Fibroblast of the aortic adventitia (primary cell): ENCODE results near the gene ALKBH8. TPM values are rescaled to one million over a fixed set of nuclear protein-coding genes. Genes with fewer than 3 reads are reported as not detected.
"Not testable (repeated sequence)": the region's sequence is repeated elsewhere in the genome, so short reads cannot be mapped to it uniquely, and the experiment has no call there.

ENCODE experiments used
- DNase-seq: peaks from one replicate; pipeline ENCODE4 v3.0.0-alpha.2; 2010; ENCODE audit warnings: low read depth
- H3K4me3 ChIP-seq: 2 replicates; pipeline ENCODE4 v1.5.1; 2011; ENCODE audit warnings: low read depth, mild to moderate bottlenecking, control low read depth, low read length, moderate library complexity
- CTCF ChIP-seq: IDR thresholded peaks from 2 replicates; pipeline ENCODE4 v1.5.1; 2011; ENCODE audit warnings: mild to moderate bottlenecking, low read length, control low read depth, inconsistent platforms; ENCODE audit not compliant: insufficient read depth
- total RNA-seq: library from RNA; depleted of rRNA; stranded (reverse); fragments of >200 nt; gene quantifications from 2 replicates; pipeline ENCODE4 v1.2.3, GENCODE V29; 2012; ENCODE audit warnings: low replicate concordance

ALKBH8 gene
- total RNA-seq, 1 donor = 10.7 TPM

- H3K4me3 ChIP-seq = peak overlapping the region; percentile 82
- no peak for TF ChIP-seq CTCF
- no peak for DNase-seq
Measured at GRCh38 chr11:107591378-107592230, 26.1 kb upstream of the ALKBH8 start.

DNA sequence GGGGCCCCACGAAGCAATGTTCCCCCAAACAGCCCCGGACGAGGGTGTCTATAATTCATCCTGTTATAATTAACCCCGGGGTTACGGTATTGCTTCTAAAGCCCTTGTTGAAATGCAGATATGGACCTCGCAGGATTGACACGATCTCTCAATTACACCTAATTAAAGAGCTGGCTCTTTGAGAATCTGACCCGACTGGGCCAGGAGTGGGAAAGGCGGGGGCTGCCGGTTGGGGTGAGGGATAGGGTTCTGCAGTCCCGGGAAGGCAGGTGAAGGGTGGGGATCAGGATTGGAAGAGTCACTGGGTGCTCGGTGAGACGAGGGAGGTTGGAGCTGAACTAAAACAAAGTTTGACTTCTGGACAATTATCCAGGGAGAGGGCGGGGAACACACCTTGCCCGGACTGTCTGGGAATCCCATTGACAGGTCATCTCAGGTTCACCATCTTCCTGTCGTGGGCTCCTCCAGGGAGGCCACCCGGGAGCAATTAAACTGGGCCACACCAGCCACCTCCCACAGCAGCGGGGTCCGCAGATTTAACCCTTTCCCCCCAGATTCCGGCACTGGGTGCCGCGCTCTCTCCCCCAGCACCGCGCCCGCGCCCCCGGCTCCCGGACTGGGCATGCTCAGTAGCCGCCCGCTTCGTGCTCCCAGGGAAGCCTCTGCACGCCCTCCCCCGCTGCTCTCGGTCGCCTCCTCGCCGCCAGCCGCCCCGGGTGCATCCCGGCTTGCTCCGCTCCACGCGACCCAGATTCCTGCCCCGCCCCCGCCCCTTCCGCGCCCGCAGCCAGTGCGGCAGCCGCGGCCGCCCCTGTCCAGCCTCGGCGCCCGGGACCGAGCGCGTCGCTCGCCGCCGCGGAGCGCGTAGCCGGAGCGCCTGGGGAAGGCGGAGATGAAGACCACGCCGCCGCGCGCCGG lies 25.2 kb upstream of the ALKBH8 start, which contains the start of gene ELMOD1:
TSS of gene ELMOD1 (plus strand) at position 688 of the 918 bp plus-strand sequence. CDS start 27,043 bp downstream, outside the sequence.
- DNase-seq = no peak

GRCh38 chr11:107587306-107587979 lies 21.9 kb upstream of the ALKBH8 start:
- peak; percentile 34 for DNase-seq
- H3K4me3 ChIP-seq = no peak overlapping the region
- no peak for TF ChIP-seq CTCF

More for the DNA sequence above, 25.2 kb upstream of the ALKBH8 start, which contains the start of gene ELMOD1:
- H3K4me3 ChIP-seq = peak within 1 kb of the TSS; percentile 82
- peak; percentile 26 for TF ChIP-seq CTCF

- no peak for DNase-seq
- no peak overlapping the region for H3K4me3 ChIP-seq
- TF ChIP-seq CTCF = no peak
Measured at GRCh38 chr11:107583629-107584195, 18.2 kb upstream of the ALKBH8 start.

DNA sequence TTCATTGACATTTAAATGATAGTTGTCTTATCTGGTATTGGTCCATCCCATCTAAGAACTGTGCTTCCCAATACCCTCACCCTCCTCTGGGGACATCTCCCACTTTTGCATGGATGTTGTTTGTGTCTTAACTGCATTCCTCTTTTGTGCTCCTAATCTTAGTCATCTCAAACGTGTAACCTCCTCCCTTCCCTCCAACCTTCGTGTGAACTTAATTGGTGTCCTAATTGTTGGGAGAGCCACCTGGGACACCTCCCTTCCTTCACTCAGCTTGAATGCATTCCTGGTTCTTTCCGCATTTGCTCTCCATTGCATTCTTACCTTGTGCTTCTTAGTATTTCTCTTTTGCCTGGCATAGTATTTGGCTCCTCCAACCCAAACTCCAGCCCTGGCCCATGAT lies 15.6 kb upstream of the ALKBH8 start:
- H3K4me3 ChIP-seq = no peak overlapping the region
- TF ChIP-seq CTCF = no peak
- DNase-seq = no peak

- not testable (repeated sequence) for H3K4me3 ChIP-seq, DNase-seq
Measured at GRCh38 chr11:107579169-107579568, 13.6 kb upstream of the ALKBH8 start.
